ENCODE measurements around the gene COL4A1.

The COL4A1 gene

GRCh38 chr13:110168999-110169933, 137.7 kb downstream of the COL4A1 start:
- 80% methylated on average over 1 of the region's 4 CpGs for WGBS (ENCODE audit: insufficient coverage)
- H3K4me1 ChIP-seq (ENCODE audit: control extremely low read depth in 1 of 4, control insufficient read depth in 4 of 4, insufficient read depth in 4 of 4, low read length in 3 of 4) = no peaks in the 10 kb centered on the region
- CTCF ChIA-PET = no interaction called here

GRCh38 chr13:110166598-110166997, 140.4 kb downstream of the COL4A1 start:
- POLR2A ChIA-PET = no interaction called here
- H3K4me3 ChIP-seq (ENCODE audit: control insufficient read depth in 1 of 7, extremely low read depth in 1 of 7, insufficient read depth in 4 of 7, low read depth in 2 of 7, low read length in 6 of 7) = no peak overlapping the region
- 100% methylated on average over 3 of the region's 4 CpGs for WGBS (ENCODE audit: insufficient coverage)
- CTCF ChIA-PET = no interaction called here
- H3K27ac ChIP-seq (ENCODE audit: insufficient read depth in 1 of 2, low read depth in 1 of 2, low read length in 2 of 2, poor library complexity in 1 of 2, severe bottlenecking in 2 of 2) = no peak overlapping the region
- H3K9me3 ChIP-seq (ENCODE audit: control extremely low read depth in 1 of 5, control insufficient read depth in 4 of 5, insufficient read depth in 2 of 5, low read depth in 1 of 5, low read length in 4 of 5) = peaks cover 0 to under 1% (median 0%) of the 10 kb centered on the region in 5 experiments
- DNase-seq = no peak
- peaks cover 0 to 8% (median 3%) of the 10 kb centered on the region in 4 experiments for H3K4me1 ChIP-seq (ENCODE audit: control extremely low read depth in 1 of 4, control insufficient read depth in 4 of 4, insufficient read depth in 4 of 4, low read length in 3 of 4)
- no peaks in the 10 kb centered on the region for H3K36me3 ChIP-seq (ENCODE audit: control insufficient read depth in 4 of 4, insufficient read depth in 4 of 4, low read length in 3 of 4)
- H3K27me3 ChIP-seq (replicated peaks in 2 of 5; ENCODE audit: control insufficient read depth in 4 of 5, insufficient read depth in 5 of 5, low read length in 4 of 5) = peaks cover 0 to 11% (median 6%) of the 10 kb centered on the region in 5 experiments

More at GRCh38 chr13:110168999-110169933, 137.7 kb downstream of the COL4A1 start:
- Histone ChIP-seq H3K27ac (ENCODE audit: insufficient read depth in 1 of 2, low read depth in 1 of 2, low read length in 2 of 2, poor library complexity in 1 of 2, severe bottlenecking in 2 of 2) (no peak overlapping the region), H3K27me3 (replicated peaks in 2 of 5; ENCODE audit: control insufficient read depth in 4 of 5, insufficient read depth in 5 of 5, low read length in 4 of 5) (peaks cover 0 to 21% (median 7%) of the 10 kb centered on the region in 5 experiments), H3K9me3 (ENCODE audit: control extremely low read depth in 1 of 5, control insufficient read depth in 4 of 5, insufficient read depth in 2 of 5, low read depth in 1 of 5, low read length in 4 of 5) (peaks cover 3 to 23% (median 15%) of the 10 kb centered on the region in 5 experiments), H3K36me3 (ENCODE audit: control insufficient read depth in 4 of 4, insufficient read depth in 4 of 4, low read length in 3 of 4) (no peaks in the 10 kb centered on the region), H3K4me3 (ENCODE audit: control insufficient read depth in 1 of 7, extremely low read depth in 1 of 7, insufficient read depth in 4 of 7, low read depth in 2 of 7, low read length in 6 of 7) (no peak overlapping the region)
- POLR2A ChIA-PET = no interaction called here
- no peak for DNase-seq

GRCh38 chr13:110164706-110165105, 142.3 kb downstream of the COL4A1 start:
- CTCF ChIA-PET = no interaction called here
- 100% methylated on average over 4 of the region's 8 CpGs for WGBS (ENCODE audit: insufficient coverage)
- peaks cover 0 to 10% (median 5%) of the 10 kb centered on the region in 5 experiments for H3K27me3 ChIP-seq (replicated peaks in 2 of 5; ENCODE audit: control insufficient read depth in 4 of 5, insufficient read depth in 5 of 5, low read length in 4 of 5)
- no peaks in the 10 kb centered on the region for H3K36me3 ChIP-seq (ENCODE audit: control insufficient read depth in 4 of 4, insufficient read depth in 4 of 4, low read length in 3 of 4)
- DNase-seq = no peak
- peaks cover 0 to 10% (median 3%) of the 10 kb centered on the region in 4 experiments for H3K4me1 ChIP-seq (ENCODE audit: control extremely low read depth in 1 of 4, control insufficient read depth in 4 of 4, insufficient read depth in 4 of 4, low read length in 3 of 4)
- POLR2A ChIA-PET = no interaction called here
- no peak overlapping the region for H3K4me3 ChIP-seq (ENCODE audit: control insufficient read depth in 1 of 7, extremely low read depth in 1 of 7, insufficient read depth in 4 of 7, low read depth in 2 of 7, low read length in 6 of 7)
- no peak overlapping the region for H3K27ac ChIP-seq (ENCODE audit: insufficient read depth in 1 of 2, low read depth in 1 of 2, low read length in 2 of 2, poor library complexity in 1 of 2, severe bottlenecking in 2 of 2)
- H3K9me3 ChIP-seq (ENCODE audit: control extremely low read depth in 1 of 5, control insufficient read depth in 4 of 5, insufficient read depth in 2 of 5, low read depth in 1 of 5, low read length in 4 of 5) = no peaks in the 10 kb centered on the region

GRCh38 chr13:110162866-110163658, 143.9 kb downstream of the COL4A1 start:
- Histone ChIP-seq H3K4me3 (ENCODE audit: control insufficient read depth in 1 of 7, extremely low read depth in 1 of 7, insufficient read depth in 4 of 7, low read depth in 2 of 7, low read length in 6 of 7) (no peak overlapping the region), H3K4me1 (ENCODE audit: control extremely low read depth in 1 of 4, control insufficient read depth in 4 of 4, insufficient read depth in 4 of 4, low read length in 3 of 4) (peaks cover 0 to 10% (median 3%) of the 10 kb centered on the region in 4 experiments), H3K9me3 (ENCODE audit: control extremely low read depth in 1 of 5, control insufficient read depth in 4 of 5, insufficient read depth in 2 of 5, low read depth in 1 of 5, low read length in 4 of 5) (no peaks in the 10 kb centered on the region), H3K27me3 (replicated peaks in 2 of 5; ENCODE audit: control insufficient read depth in 4 of 5, insufficient read depth in 5 of 5, low read length in 4 of 5) (peaks cover 0 to 7% (median 5%) of the 10 kb centered on the region in 5 experiments), H3K36me3 (ENCODE audit: control insufficient read depth in 4 of 4, insufficient read depth in 4 of 4, low read length in 3 of 4) (no peaks in the 10 kb centered on the region), H3K27ac (ENCODE audit: insufficient read depth in 1 of 2, low read depth in 1 of 2, low read length in 2 of 2, poor library complexity in 1 of 2, severe bottlenecking in 2 of 2) (no peak overlapping the region)
- CTCF ChIA-PET = no interaction called here
- DNase-seq = no peak
- 83% methylated on average over 11 of the region's 11 CpGs for WGBS (ENCODE audit: insufficient coverage)
- POLR2A ChIA-PET = no interaction called here

- DNase-seq = no peak
- H3K9me3 ChIP-seq (ENCODE audit: control extremely low read depth in 1 of 5, control insufficient read depth in 4 of 5, insufficient read depth in 2 of 5, low read depth in 1 of 5, low read length in 4 of 5) = no peaks in the 10 kb centered on the region
- no peak overlapping the region for H3K27ac ChIP-seq (ENCODE audit: insufficient read depth in 1 of 2, low read depth in 1 of 2, low read length in 2 of 2, poor library complexity in 1 of 2, severe bottlenecking in 2 of 2)
- ChIA-PET CTCF (no interaction called here), POLR2A (no interaction called here)
- H3K36me3 ChIP-seq (ENCODE audit: control insufficient read depth in 4 of 4, insufficient read depth in 4 of 4, low read length in 3 of 4) = no peaks in the 10 kb centered on the region
- 95% methylated on average over 11 of the region's 11 CpGs for WGBS (ENCODE audit: insufficient coverage)
- peaks cover 0 to 10% (median 4%) of the 10 kb centered on the region in 4 experiments for H3K4me1 ChIP-seq (ENCODE audit: control extremely low read depth in 1 of 4, control insufficient read depth in 4 of 4, insufficient read depth in 4 of 4, low read length in 3 of 4)
- H3K4me3 ChIP-seq (ENCODE audit: control insufficient read depth in 1 of 7, extremely low read depth in 1 of 7, insufficient read depth in 4 of 7, low read depth in 2 of 7, low read length in 6 of 7) = no peak overlapping the region
- H3K27me3 ChIP-seq (replicated peaks in 2 of 5; ENCODE audit: control insufficient read depth in 4 of 5, insufficient read depth in 5 of 5, low read length in 4 of 5) = peaks cover 0 to 8% (median 4%) of the 10 kb centered on the region in 5 experiments
These were observed 144.9 kb downstream of the COL4A1 start for GRCh38 chr13:110162053-110162452.

GRCh38 chr13:110161112-110161882, 145.7 kb downstream of the COL4A1 start:
- ChIA-PET POLR2A (no interaction called here), CTCF (interaction anchor here (0.8 kb wide), 1 partner anchor 12 kb away, joined by 4 read pairs; no protein-coding TSS in a partner anchor)
- H3K27me3 ChIP-seq (replicated peaks in 2 of 5; ENCODE audit: control insufficient read depth in 4 of 5, insufficient read depth in 5 of 5, low read length in 4 of 5) = peaks cover 0 to 7% (median 4%) of the 10 kb centered on the region in 5 experiments
- H3K36me3 ChIP-seq (ENCODE audit: control insufficient read depth in 4 of 4, insufficient read depth in 4 of 4, low read length in 3 of 4) = no peaks in the 10 kb centered on the region
- H3K4me1 ChIP-seq (ENCODE audit: control extremely low read depth in 1 of 4, control insufficient read depth in 4 of 4, insufficient read depth in 4 of 4, low read length in 3 of 4) = peaks cover 0 to 10% (median 4%) of the 10 kb centered on the region in 4 experiments
- no peaks in the 10 kb centered on the region for H3K9me3 ChIP-seq (ENCODE audit: control extremely low read depth in 1 of 5, control insufficient read depth in 4 of 5, insufficient read depth in 2 of 5, low read depth in 1 of 5, low read length in 4 of 5)
- H3K27ac ChIP-seq (ENCODE audit: insufficient read depth in 1 of 2, low read depth in 1 of 2, low read length in 2 of 2, poor library complexity in 1 of 2, severe bottlenecking in 2 of 2) = no peak overlapping the region
- H3K4me3 ChIP-seq (ENCODE audit: control insufficient read depth in 1 of 7, extremely low read depth in 1 of 7, insufficient read depth in 4 of 7, low read depth in 2 of 7, low read length in 6 of 7) = no peak overlapping the region
- 70% methylated on average over 6 of the region's 10 CpGs for WGBS (ENCODE audit: insufficient coverage)
- DNase-seq = peak in 2 of 3 donors; percentile 21 to 32
